ENCODE results near the gene DOCK7.
"Not testable (repeated sequence)": the region's sequence is repeated elsewhere in the genome, so short reads cannot be mapped to it uniquely, and the experiment has no call there.

The DOCK7 gene

DNA sequence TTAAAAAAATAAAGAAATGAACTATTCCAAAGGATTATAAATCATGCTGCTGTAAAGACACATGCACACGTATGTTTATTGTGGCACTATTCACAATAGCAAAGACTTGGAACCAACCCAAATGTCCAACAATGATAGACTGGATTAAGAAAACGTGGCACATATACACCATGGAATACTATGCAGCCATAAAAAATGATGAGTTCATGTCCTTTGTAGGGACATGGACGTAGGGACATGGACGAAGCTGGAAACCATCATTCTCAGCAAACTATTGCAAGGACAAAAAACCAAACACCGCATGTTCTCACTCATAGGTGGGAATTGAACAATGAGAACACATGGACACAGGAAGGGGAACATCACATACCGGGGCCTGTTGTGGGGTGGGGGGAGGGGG lies 160.8 kb downstream of the DOCK7 start:
- not testable (repeated sequence) for DNase-seq

GRCh38 chr1:62523860-62524259 lies 164.3 kb downstream of the DOCK7 start:
- DNase-seq: no peak

GRCh38 chr1:62516600-62516999 lies 171.6 kb downstream of the DOCK7 start:
- no peak for DNase-seq

- DNase-seq: no peak
Measured at GRCh38 chr1:62514746-62515423, 173.3 kb downstream of the DOCK7 start.

DNA sequence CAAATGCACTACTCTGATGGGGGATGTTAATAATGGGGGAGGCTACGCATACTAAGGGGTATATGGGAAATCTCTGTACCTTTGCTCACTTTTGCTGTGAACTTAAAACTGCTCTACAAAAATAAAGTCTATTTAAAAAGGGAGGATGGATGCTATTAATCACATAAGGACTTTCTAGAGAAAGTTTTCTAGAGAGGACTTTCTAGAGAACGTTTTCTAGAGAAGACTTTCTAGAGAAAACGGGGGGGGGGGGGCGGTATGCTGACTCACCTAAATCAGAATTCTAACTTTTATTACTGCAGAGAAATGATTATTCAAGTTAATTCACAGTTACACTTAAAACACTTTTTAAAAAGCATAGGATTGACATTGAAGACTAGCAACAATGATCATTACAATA lies 175.2 kb downstream of the DOCK7 start:
- no peak for DNase-seq

DNA sequence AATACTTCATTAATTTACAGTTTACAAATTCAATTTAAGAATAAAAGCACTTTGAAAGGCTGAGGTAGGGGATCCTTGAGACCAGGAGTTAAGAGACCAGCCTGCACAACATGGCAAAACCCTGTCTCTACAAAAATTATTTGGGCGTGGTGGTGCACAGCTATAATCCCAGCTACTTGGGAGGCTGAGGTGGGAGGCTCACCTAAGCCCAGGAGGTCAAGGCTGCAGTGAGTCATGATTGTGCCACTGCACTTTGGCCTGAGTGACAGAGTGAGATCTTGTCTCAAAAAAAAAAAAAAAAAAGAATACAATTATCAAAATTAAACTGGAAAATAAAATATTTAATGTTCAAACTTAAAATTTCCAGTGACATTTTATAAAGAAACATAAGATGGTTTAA lies 179.2 kb downstream of the DOCK7 start:
- no peak for DNase-seq

GRCh38 chr1:62508187-62508758 lies 179.9 kb downstream of the DOCK7 start:
- DNase-seq: no peak

- no peak for DNase-seq
Measured at GRCh38 chr1:62500210-62500609, 188.0 kb downstream of the DOCK7 start.

GRCh38 chr1:62494137-62494536 lies 194.0 kb downstream of the DOCK7 start:
- DNase-seq: no peak

DNA sequence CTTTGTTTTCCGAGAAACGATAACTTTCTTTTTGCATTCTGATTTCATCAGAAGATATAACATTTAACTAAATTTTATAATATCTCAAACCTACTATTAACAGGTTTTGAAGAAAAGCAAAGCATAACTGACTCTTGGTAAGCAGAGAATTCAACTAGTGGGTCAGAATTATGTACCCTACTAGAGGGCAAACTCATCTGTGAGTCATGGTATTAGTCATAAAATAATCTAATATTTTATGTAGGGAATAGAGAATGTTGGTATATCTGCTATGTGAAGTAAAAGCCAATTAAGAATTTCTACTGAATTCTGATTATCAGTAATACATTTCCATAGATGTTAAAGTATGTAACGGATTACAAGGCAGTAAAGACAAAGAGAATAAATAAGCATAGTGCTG lies 194.5 kb downstream of the DOCK7 start:
- DNase-seq: no peak

GRCh38 chr1:62492521-62492920 lies 195.7 kb downstream of the DOCK7 start:
- no peak for DNase-seq

- no peak for DNase-seq
Measured at GRCh38 chr1:62487956-62488355, 200.2 kb downstream of the DOCK7 start.

DNA sequence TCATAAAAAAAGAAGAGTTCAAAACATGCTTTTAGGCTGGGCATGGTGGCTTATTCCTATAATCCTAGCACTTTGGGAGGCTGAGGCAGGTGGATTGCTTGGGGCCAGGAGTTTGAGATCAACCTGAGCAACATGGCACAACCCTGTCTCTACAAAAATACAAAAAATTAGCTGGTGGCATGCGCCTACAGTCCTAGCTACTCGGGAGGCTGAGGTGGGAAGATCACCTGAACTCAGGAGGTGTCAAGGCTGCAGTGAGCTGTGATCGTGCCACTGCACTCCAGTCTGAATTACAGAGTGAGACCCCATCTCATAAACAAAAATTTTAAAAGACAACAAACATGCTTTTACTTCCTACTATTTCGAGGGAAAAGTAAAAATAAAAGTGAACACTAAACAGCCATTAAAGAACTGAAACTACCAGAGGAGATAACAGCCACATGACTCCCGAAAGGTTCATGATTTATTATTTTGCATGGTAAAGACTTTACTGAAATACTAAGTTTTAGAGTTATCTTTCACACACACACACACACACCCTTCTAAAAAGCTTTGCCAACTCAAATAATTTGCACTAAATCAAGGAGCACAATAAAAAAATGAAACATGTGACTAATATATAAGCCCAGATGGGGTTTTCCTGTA lies 203.2 kb downstream of the DOCK7 start:
- DNase-seq: no peak

GRCh38 chr1:62481681-62482080 lies 206.5 kb downstream of the DOCK7 start:
- DNase-seq: no peak

- no peak for DNase-seq
Measured at GRCh38 chr1:62476525-62477219, 211.5 kb downstream of the DOCK7 start.

GRCh38 chr1:62467092-62467491 lies 221.1 kb downstream of the DOCK7 start:
- DNase-seq: no peak

GRCh38 chr1:62462370-62462769 lies 225.8 kb downstream of the DOCK7 start:
- DNase-seq: no peak

- no peak for DNase-seq
Measured at GRCh38 chr1:62457955-62458354, 230.2 kb downstream of the DOCK7 start.

GRCh38 chr1:62452951-62453350 lies 235.2 kb downstream of the DOCK7 start:
- DNase-seq: no peak

DNA sequence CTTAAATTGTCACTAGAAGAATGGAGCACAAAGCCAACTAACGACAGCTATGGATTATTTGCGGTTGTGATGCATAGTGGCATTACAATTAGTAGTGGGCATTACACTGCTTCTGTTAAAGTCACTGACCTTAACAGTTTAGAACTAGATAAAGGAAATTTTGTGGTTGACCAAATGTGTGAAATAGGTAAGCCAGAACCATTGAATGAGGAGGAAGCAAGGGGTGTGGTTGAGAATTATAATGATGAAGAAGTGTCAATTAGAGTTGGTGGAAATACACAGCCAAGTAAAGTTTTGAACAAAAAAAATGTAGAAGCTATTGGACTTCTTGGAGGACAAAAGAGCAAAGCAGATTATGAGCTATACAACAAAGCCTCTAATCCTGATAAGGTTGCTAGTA lies 237.9 kb downstream of the DOCK7 start:
- no peak for DNase-seq

GRCh38 chr1:62448221-62448933 lies 239.8 kb downstream of the DOCK7 start:
- DNase-seq: no peak

DNA sequence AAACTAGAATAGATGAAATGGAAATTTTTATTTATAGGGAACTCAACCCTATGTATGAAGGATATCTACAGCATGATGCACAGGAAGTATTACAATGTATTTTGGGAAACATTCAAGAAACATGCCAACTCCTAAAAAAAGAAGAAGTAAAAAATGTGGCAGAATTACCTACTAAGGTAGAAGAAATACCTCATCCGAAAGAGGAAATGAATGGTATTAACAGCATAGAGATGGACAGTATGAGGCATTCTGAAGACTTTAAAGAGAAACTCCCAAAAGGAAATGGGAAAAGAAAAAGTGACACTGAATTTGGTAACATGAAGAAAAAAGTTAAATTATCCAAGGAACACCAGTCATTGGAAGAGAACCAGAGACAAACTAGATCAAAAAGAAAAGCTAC lies 243.5 kb downstream of the DOCK7 start:
- DNase-seq: no peak

- no peak for DNase-seq
Measured at GRCh38 chr1:62439652-62440371, 248.4 kb downstream of the DOCK7 start.

Measured in activated CD4-positive, alpha-beta T cell treated with anti-CD3 and anti-CD28 coated beads for 1 hour (primary cell).